ENCODE measurements around the gene PLK1.

The PLK1 gene

GRCh38 chr16:23710008-23710407 is 31.3 kb downstream of the PLK1 start:
- H3F3A ChIP-seq (ENCODE audit: insufficient read depth, low read length) = no peaks in the 10 kb centered on the region
- H3K4me1 ChIP-seq (ENCODE audit: low read length) = no peaks in the 10 kb centered on the region
- no peak overlapping the region for H3K27ac ChIP-seq (ENCODE audit: low read length)
- no peaks in the 10 kb centered on the region for H3K9me3 ChIP-seq (replicated peaks; ENCODE audit: insufficient read depth, low read length)
- no peak for DNase-seq
- no peaks in the 10 kb centered on the region for H3K27me3 ChIP-seq (replicated peaks; ENCODE audit: insufficient read depth, low read length)
- no peaks in the 10 kb centered on the region for H3K79me2 ChIP-seq (ENCODE audit: low read length)
- H4K20me1 ChIP-seq (ENCODE audit: insufficient read depth, low read length) = no peaks in the 10 kb centered on the region
- TF ChIP-seq EZH2phosphoT487 (IDR thresholded peaks at IDR 0.05; ENCODE audit: low read length) (no peak), CTCF (IDR thresholded peaks at IDR 0.05; ENCODE audit: low read length) (no peak)
- no peak overlapping the region for H3K4me3 ChIP-seq (ENCODE audit: low read length)
- no peak overlapping the region for H3K9ac ChIP-seq (ENCODE audit: low read length)
- no peak overlapping the region for H2AFZ ChIP-seq (ENCODE audit: low read length)
- no peaks in the 10 kb centered on the region for H3K9me2 ChIP-seq (replicated peaks; ENCODE audit: insufficient read depth, low read length)
- H3K4me2 ChIP-seq (ENCODE audit: low read depth, low read length) = no peak overlapping the region
- H3K36me3 ChIP-seq (replicated peaks; ENCODE audit: insufficient read depth, low read length) = no peaks in the 10 kb centered on the region

GRCh38 chr16:23710504-23710903 is 31.8 kb downstream of the PLK1 start:
- no peaks in the 10 kb centered on the region for H3K79me2 ChIP-seq (ENCODE audit: low read length)
- H3K27me3 ChIP-seq (replicated peaks; ENCODE audit: insufficient read depth, low read length) = no peaks in the 10 kb centered on the region
- no peaks in the 10 kb centered on the region for H3K9me2 ChIP-seq (replicated peaks; ENCODE audit: insufficient read depth, low read length)
- H3F3A ChIP-seq (ENCODE audit: insufficient read depth, low read length) = no peaks in the 10 kb centered on the region
- H3K27ac ChIP-seq (ENCODE audit: low read length) = no peak overlapping the region
- H2AFZ ChIP-seq (ENCODE audit: low read length) = no peak overlapping the region
- no peaks in the 10 kb centered on the region for H3K9me3 ChIP-seq (replicated peaks; ENCODE audit: insufficient read depth, low read length)
- H3K4me2 ChIP-seq (ENCODE audit: low read depth, low read length) = no peak overlapping the region
- H4K20me1 ChIP-seq (ENCODE audit: insufficient read depth, low read length) = no peaks in the 10 kb centered on the region
- H3K4me3 ChIP-seq (ENCODE audit: low read length) = no peak overlapping the region
- no peaks in the 10 kb centered on the region for H3K36me3 ChIP-seq (replicated peaks; ENCODE audit: insufficient read depth, low read length)
- no peak overlapping the region for H3K9ac ChIP-seq (ENCODE audit: low read length)
- H3K4me1 ChIP-seq (ENCODE audit: low read length) = no peaks in the 10 kb centered on the region
- TF ChIP-seq EZH2phosphoT487 (IDR thresholded peaks at IDR 0.05; ENCODE audit: low read length) = no peak
- TF ChIP-seq CTCF (IDR thresholded peaks at IDR 0.05; ENCODE audit: low read length) = no peak
- no peak for TF ChIP-seq EZH2 (optimal IDR thresholded peaks at IDR 0.05; ENCODE audit: low read depth, low read length)
- no peak for DNase-seq

GRCh38 chr16:23711785-23712184 is 33.1 kb downstream of the PLK1 start:
- Histone ChIP-seq H2AFZ (ENCODE audit: low read length) (no peak overlapping the region), H3K27ac (ENCODE audit: low read length) (no peak overlapping the region), H3K9me2 (replicated peaks; ENCODE audit: insufficient read depth, low read length) (no peaks in the 10 kb centered on the region), H3K4me2 (ENCODE audit: low read depth, low read length) (no peak overlapping the region), H3K27me3 (replicated peaks; ENCODE audit: insufficient read depth, low read length) (no peaks in the 10 kb centered on the region), H3K36me3 (replicated peaks; ENCODE audit: insufficient read depth, low read length) (no peaks in the 10 kb centered on the region), H3K4me1 (ENCODE audit: low read length) (no peaks in the 10 kb centered on the region), H3K4me3 (ENCODE audit: low read length) (no peak overlapping the region), H4K20me1 (ENCODE audit: insufficient read depth, low read length) (no peaks in the 10 kb centered on the region), H3F3A (ENCODE audit: insufficient read depth, low read length) (no peaks in the 10 kb centered on the region), H3K79me2 (ENCODE audit: low read length) (no peaks in the 10 kb centered on the region), H3K9ac (ENCODE audit: low read length) (no peak overlapping the region), H3K9me3 (replicated peaks; ENCODE audit: insufficient read depth, low read length) (no peaks in the 10 kb centered on the region)
- no peak for TF ChIP-seq CTCF (IDR thresholded peaks at IDR 0.05; ENCODE audit: low read length)
- no peak for TF ChIP-seq EZH2phosphoT487 (IDR thresholded peaks at IDR 0.05; ENCODE audit: low read length)
- no peak for DNase-seq

- no peaks in the 10 kb centered on the region for H3K4me1 ChIP-seq (ENCODE audit: low read length)
- H3K36me3 ChIP-seq (replicated peaks; ENCODE audit: insufficient read depth, low read length) = no peaks in the 10 kb centered on the region
- H3K79me2 ChIP-seq (ENCODE audit: low read length) = no peaks in the 10 kb centered on the region
- TF ChIP-seq CTCF (IDR thresholded peaks at IDR 0.05; ENCODE audit: low read length) = no peak
- TF ChIP-seq EZH2phosphoT487 (IDR thresholded peaks at IDR 0.05; ENCODE audit: low read length) = no peak
- no peak for TF ChIP-seq EZH2 (optimal IDR thresholded peaks at IDR 0.05; ENCODE audit: low read depth, low read length)
- DNase-seq = no peak
- no peak within 1 kb of the TSS for H3K4me2 ChIP-seq (ENCODE audit: low read depth, low read length)
- H3K27me3 ChIP-seq (replicated peaks; ENCODE audit: insufficient read depth, low read length) = no peaks in the 10 kb centered on the region
- H4K20me1 ChIP-seq (ENCODE audit: insufficient read depth, low read length) = no peaks in the 10 kb centered on the region
- no peaks in the 10 kb centered on the region for H3F3A ChIP-seq (ENCODE audit: insufficient read depth, low read length)
- no peaks in the 10 kb centered on the region for H3K9me2 ChIP-seq (replicated peaks; ENCODE audit: insufficient read depth, low read length)
- H3K27ac ChIP-seq (ENCODE audit: low read length) = no peak within 1 kb of the TSS
- H2AFZ ChIP-seq (ENCODE audit: low read length) = no peak within 1 kb of the TSS
- H3K9me3 ChIP-seq (replicated peaks; ENCODE audit: insufficient read depth, low read length) = no peaks in the 10 kb centered on the region
- H3K4me3 ChIP-seq (ENCODE audit: low read length) = no peak within 1 kb of the TSS
- H3K9ac ChIP-seq (ENCODE audit: low read length) = no peak within 1 kb of the TSS
Measured at GRCh38 chr16:23712976-23713375, 34.3 kb downstream of the PLK1 start, which contains the start of gene ERN2. Gene ERN2 (minus strand): TSS chr16:23713222. CDS start chr16:23713187, 35 bp downstream.
